Measurements from ENCODE around the gene SFT2D2. TPM values are rescaled to one million over a fixed set of nuclear protein-coding genes. Genes with fewer than 3 reads are reported as not detected.

SFT2D2 gene
- 46.3 TPM for total RNA-seq

DNA sequence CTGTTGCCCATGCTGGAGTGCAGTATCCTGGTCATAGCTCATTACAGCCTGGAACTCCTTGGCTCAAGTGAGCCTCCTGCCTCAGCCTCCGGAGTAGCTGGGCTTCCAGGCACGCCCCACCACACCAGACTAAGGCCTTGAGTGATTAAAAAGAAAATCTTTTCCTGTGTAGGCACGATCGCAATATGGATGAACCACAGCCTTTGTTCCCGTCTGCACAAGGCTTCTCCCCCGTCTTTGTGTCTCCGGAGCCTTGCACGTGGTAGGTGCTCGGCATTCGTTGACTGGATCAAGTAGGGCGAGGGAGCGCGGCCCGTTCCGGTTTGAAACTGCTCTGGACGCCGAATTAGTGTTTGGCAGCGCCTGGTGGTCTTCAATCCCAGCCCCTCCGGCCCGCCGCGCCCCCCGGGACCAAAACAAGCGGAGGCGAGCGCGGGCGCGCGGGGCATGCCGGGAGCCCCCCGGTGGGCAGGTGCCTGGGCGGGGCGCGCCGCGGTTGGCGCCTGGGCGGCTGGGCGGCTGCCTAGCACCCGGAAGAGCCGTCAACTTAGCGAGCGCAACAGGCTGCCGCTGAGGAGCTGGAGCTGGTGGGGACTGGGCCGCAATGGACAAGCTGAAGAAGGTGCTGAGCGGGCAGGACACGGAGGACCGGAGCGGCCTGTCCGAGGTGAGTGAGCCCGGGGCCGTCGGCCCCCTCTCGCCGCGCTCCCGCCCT lies at the start of gene SFT2D2:
Gene SFT2D2, plus strand, starts transcription at position 529 of the 715 bp plus-strand sequence. Its CDS starts 76 bp downstream, at position 605.

DNA sequence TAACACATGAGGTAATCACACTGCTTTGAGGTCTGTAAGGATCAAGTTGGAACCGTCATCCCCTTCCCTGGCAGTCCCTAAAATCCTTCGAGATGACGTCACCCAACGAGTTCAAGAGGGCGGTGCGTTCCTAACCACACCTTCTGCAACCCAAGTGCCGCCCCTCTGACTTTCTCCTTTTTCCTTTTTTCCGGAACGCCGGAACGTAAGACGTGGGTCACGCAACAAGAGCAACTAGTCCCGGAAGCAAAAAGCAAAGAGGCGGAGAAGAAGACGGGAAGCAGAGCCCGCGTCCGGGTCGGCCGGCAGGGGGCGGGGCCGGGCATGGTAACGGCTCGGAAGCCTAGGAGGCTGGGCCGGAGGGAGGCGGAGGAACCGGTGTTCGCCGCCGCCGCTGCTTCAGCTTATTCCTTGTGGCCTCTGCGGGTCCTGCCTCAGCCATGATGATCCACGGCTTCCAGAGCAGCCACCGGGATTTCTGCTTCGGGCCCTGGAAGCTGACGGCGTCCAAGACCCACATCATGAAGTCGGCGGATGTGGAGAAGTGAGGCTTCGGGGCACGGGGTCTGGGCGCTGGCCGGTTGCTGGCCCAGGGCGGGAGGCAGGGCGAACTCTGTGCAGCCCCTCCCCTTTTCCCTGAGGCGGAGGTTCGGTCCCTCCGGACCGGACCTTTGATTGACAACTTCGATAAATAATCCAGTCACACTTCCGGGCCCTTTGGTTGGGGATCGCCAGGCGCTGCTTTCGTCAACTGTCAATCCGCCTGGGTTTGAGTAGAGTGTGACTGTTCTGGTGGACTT lies 47.0 kb upstream of the SFT2D2 start, which contains the start of gene TIPRL:
Gene TIPRL, plus strand, starts transcription at position 325 of the 800 bp plus-strand sequence. Its CDS starts 116 bp downstream, at position 441.

DNA sequence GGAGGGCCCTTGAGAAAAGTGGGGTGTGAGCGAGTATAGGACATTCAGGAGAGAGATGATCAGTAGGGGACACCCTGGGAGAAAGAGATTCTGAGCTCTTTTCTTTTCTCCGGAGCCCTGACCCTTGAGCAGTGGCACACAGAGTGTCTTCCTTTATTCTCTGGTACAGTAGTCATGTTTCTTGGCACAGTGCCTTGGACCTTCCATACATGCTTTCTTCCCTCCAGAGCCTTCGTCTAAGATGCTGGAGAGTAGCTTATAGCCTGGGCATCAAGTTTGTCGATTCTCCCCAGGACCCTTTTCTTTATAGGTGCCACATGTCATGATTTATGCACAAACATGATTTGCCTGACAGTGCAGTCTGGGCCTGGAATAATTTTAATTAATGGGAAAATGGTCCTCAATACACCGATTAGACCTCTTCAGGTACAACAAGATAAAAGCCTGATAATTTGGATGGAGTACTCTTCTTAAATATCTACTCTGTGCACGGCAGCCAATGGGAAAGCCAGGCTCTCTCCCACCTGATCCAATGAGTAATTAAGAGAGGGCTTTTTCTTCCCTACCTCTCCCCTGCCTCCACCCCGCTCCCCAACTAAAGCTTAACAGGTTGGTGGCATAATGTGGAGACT lies 54.6 kb downstream of the SFT2D2 start, which contains the start of gene TBX19:
Gene TBX19, plus strand, starts transcription at position 582 of the 632 bp plus-strand sequence. CDS start 214 bp downstream, outside the sequence.

Small RNAs within 50 kb of the gene (small RNA-seq; reads per million reads assigned to genes)
- gene AL021397.1 (ENCODE audit: low replicate concordance), result not detected
- not detected for gene RNU6-1310P (ENCODE audit: low replicate concordance)

Other genes starting within 250 kb of the SFT2D2 start
- 117 TPM for gene GPR161, start 89.1 kb upstream of the SFT2D2 start, total RNA-seq
- 68.5 TPM for gene TIPRL, start 47.0 kb upstream of the SFT2D2 start, total RNA-seq
- 1.6 TPM for gene TBX19, start 54.9 kb downstream of the SFT2D2 start, total RNA-seq